D721Med (cell line): ENCODE data around the gene ATP6V0E1.

Experiments
- DNase-seq: peaks from one replicate; pipeline ENCODE4 v3.0.0; 2011; ENCODE audit warnings: low spot score; ENCODE audit not compliant: insufficient read length
- FAIRE-seq: peaks from 2 replicates; lab custom pipeline; 2011; peaks lifted over from hg19 to GRCh38; lab: Jason Lieb, UNC
- CTCF ChIP-seq: IDR thresholded peaks from 2 replicates; pipeline ENCODE4 v1.5.1; 2012; ENCODE audit warnings: mild to moderate bottlenecking, control low read depth; ENCODE audit not compliant: insufficient read depth; ENCODE audit errors: missing control alignments

The ATP6V0E1 gene

GRCh38 chr5:172941067-172941516, 42.5 kb upstream of the ATP6V0E1 start:
- no peak for DNase-seq
- FAIRE-seq, result no peak
- TF ChIP-seq CTCF, result no peak

GRCh38 chr5:172942556-172942955, 41.0 kb upstream of the ATP6V0E1 start:
- FAIRE-seq, result no peak
- no peak for TF ChIP-seq CTCF
- DNase-seq, result no peak

- no peak for TF ChIP-seq CTCF
- FAIRE-seq (no peak), DNase-seq (no peak)
These were observed 40.2 kb upstream of the ATP6V0E1 start for GRCh38 chr5:172943283-172943841.

- FAIRE-seq (no peak), DNase-seq (no peak)
- no peak for TF ChIP-seq CTCF
These were observed 39.7 kb upstream of the ATP6V0E1 start for GRCh38 chr5:172943906-172944305.

- TF ChIP-seq CTCF, result no peak
- FAIRE-seq, result no peak
- DNase-seq, result no peak
These were observed 38.8 kb upstream of the ATP6V0E1 start for GRCh38 chr5:172944741-172945140.

- no peak for TF ChIP-seq CTCF
- FAIRE-seq (no peak), DNase-seq (no peak)
These were observed 38.4 kb upstream of the ATP6V0E1 start for GRCh38 chr5:172945151-172945550.

GRCh38 chr5:172946146-172946545, 37.4 kb upstream of the ATP6V0E1 start:
- no peak for TF ChIP-seq CTCF

More at GRCh38 chr5:172946146-172946545, 37.4 kb upstream of the ATP6V0E1 start:
- FAIRE-seq (no peak), DNase-seq (no peak)
